Stimulated activated effector memory CD8-positive, alpha-beta T cell treated with anti-CD3 and anti-CD28 coated beads, Interleukin-12 subunit alpha, Interleukin-12 subunit beta, amount 100 ng/mL, for 72 hours (primary cell): ENCODE data around the gene LY86.
"Not testable (repeated sequence)": the region's sequence is repeated elsewhere in the genome, so short reads cannot be mapped to it uniquely, and the experiment has no call there.

Experiments used
- ATAC-seq: fragments of 150-1000 bp; cut with Tn5 transposase; 2 replicates; pipeline ENCODE4 v1.10.0; 2021
- DNase-seq, 2 donors: peaks; one replicate each; pipeline ENCODE4 v3.0.0; 2021 to 2022; ENCODE audit warnings: low spot score in 2 of 2
- H3K27ac Mint-ChIP-seq: one replicate; pipeline ENCODE4 v1.8.0; 2022; ENCODE audit warnings: mild to moderate bottlenecking, mixed read lengths
- H3K36me3 Mint-ChIP-seq: one replicate; pipeline ENCODE4 v1.8.0; 2022; ENCODE audit warnings: mild to moderate bottlenecking, mixed read lengths
- H3K4me1 Mint-ChIP-seq: one replicate; pipeline ENCODE4 v1.8.0; 2022; ENCODE audit warnings: mixed read lengths
- H3K4me3 Mint-ChIP-seq: one replicate; pipeline ENCODE4 v1.8.0; 2022; ENCODE audit warnings: mild to moderate bottlenecking, mixed read lengths
- H3K9me3 Mint-ChIP-seq: one replicate; pipeline ENCODE4 v1.8.0; 2022; ENCODE audit warnings: mixed read lengths

LY86 gene

GRCh38 chr6:6602262-6602661, 13.7 kb downstream of the LY86 start:
- H3K27ac Mint-ChIP-seq: no peak overlapping the region
- no peaks in the 10 kb centered on the region for H3K4me1 Mint-ChIP-seq
- ATAC-seq (no peak), DNase-seq (no peak)
- H3K9me3 Mint-ChIP-seq: no peaks in the 10 kb centered on the region
- H3K4me3 Mint-ChIP-seq: no peak overlapping the region
- H3K36me3 Mint-ChIP-seq: no peaks in the 10 kb centered on the region

- no peak overlapping the region for H3K27ac Mint-ChIP-seq
- H3K4me1 Mint-ChIP-seq: no peaks in the 10 kb centered on the region
- DNase-seq (no peak), ATAC-seq (no peak)
- no peaks in the 10 kb centered on the region for H3K9me3 Mint-ChIP-seq
- H3K4me3 Mint-ChIP-seq: no peak overlapping the region
- no peaks in the 10 kb centered on the region for H3K36me3 Mint-ChIP-seq
Measured at GRCh38 chr6:6603317-6603716, 14.8 kb downstream of the LY86 start.

DNA sequence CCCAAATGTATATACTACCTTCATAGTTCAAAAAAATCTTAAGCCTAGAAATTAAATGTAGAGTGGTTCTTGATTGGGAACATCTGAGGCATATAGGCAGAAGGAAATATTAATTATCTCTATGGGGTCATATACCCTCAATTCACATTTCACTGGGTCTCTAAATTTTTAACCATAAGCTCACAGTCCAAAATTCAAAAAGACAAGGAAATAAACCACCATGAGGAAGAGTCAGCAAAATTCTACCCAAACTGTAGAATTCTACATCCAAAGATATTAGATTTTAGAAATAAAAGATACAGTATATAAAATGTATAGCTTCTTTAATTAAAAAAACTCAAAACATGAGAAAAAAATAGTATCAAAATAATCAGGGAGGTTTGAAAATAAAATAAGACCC, 15.5 kb downstream of the LY86 start:
- Mint-ChIP-seq H3K4me1 (no peaks in the 10 kb centered on the region), H3K36me3 (no peaks in the 10 kb centered on the region)

DNA sequence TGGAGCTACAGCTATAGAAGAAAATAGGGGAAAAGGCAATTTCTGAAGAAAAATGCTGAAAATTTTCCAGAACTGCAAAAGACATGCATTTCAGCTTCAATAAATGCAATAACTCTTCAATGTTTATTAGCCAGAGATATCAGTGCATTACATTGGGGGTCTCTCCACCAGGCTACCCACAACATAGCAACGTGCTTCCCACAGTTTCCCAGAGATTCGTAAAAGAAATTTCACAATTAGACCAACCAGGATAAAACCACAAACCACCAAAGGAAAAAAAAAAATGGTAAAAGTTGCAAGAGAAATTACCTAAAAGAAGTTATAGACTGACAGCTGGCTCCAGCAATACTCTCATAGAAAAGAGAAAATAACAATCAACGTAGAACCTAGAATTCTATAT, 16.0 kb downstream of the LY86 start:
- no peak overlapping the region for H3K4me3 Mint-ChIP-seq
- DNase-seq (no peak), ATAC-seq (no peak)
- no peaks in the 10 kb centered on the region for H3K36me3 Mint-ChIP-seq
- H3K9me3 Mint-ChIP-seq: no peaks in the 10 kb centered on the region
- H3K4me1 Mint-ChIP-seq: peaks cover under 1% of the 10 kb centered on the region
- H3K27ac Mint-ChIP-seq: no peak overlapping the region

More for the DNA sequence above, 15.5 kb downstream of the LY86 start:
- ATAC-seq (no peak), DNase-seq (no peak)
- no peak overlapping the region for H3K27ac Mint-ChIP-seq
- H3K4me3 Mint-ChIP-seq: no peak overlapping the region
- H3K9me3 Mint-ChIP-seq: no peaks in the 10 kb centered on the region

DNA sequence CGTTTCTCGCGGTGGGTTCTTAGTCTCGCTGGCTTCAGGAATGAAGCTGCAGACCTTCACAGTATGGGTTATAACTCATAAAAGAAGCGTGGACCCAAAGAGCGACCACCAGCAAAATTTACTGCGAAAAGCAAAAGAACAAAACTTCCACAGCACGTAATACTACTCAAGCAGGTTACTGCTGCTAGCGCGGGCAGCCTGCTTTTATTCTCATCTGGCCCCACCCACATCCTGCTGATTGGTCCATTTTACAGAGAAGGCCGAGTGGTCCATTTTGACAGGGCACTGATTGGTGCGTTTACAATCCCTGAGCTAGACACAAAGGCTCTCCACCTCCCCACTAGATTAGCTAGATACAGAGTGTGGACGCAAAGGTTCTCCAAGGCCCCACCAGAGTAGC, 17.4 kb downstream of the LY86 start:
- Mint-ChIP-seq H3K4me1 (peaks cover 14% of the 10 kb centered on the region), H3K4me3 (no peak overlapping the region), H3K36me3 (no peaks in the 10 kb centered on the region), H3K9me3 (no peaks in the 10 kb centered on the region), H3K27ac (no peak overlapping the region)
- no peak for ATAC-seq
- DNase-seq: no peak

DNA sequence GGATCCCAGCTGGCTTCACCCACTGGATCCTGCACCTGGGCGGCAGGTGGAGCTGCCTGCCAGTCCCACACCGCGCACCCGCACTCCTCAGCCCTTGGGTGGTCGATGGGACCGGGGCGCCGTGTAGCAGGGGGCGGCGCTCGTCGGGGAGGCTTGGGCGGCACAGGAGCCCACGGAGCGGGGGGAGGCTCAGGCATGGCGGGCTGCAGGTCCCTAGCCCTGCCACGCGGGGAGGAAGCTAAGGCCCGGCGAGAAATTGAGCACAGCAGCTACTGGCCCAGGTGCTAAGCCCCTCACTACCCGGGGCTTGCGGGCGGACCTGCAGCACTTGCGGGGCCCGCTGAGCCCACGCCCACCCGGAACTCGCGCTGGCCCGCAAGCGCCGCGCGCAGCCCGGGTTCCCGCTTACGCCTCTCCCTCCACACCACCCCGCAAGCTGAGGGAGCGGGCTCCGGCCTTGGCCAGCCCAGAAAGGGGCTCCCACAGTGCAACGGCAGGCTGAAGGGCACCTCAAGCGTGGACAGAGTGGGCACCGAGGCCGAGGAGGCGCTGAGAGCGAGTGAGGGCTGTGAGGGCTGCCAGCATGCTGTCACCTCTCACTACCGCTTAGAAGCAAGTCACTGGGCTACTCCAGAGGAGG, 18.0 kb downstream of the LY86 start:
- not testable (repeated sequence) for H3K27ac Mint-ChIP-seq, H3K36me3 Mint-ChIP-seq, DNase-seq, H3K4me3 Mint-ChIP-seq, H3K9me3 Mint-ChIP-seq, ATAC-seq
- peaks cover 19% of the 10 kb centered on the region for H3K4me1 Mint-ChIP-seq

GRCh38 chr6:6609450-6609849, 20.9 kb downstream of the LY86 start:
- no peaks in the 10 kb centered on the region for H3K36me3 Mint-ChIP-seq
- peak overlapping the region; percentile 58 for H3K27ac Mint-ChIP-seq
- ATAC-seq (no peak), DNase-seq (no peak)
- no peaks in the 10 kb centered on the region for H3K9me3 Mint-ChIP-seq
- H3K4me1 Mint-ChIP-seq: peaks cover 29% of the 10 kb centered on the region
- H3K4me3 Mint-ChIP-seq: no peak overlapping the region

DNA sequence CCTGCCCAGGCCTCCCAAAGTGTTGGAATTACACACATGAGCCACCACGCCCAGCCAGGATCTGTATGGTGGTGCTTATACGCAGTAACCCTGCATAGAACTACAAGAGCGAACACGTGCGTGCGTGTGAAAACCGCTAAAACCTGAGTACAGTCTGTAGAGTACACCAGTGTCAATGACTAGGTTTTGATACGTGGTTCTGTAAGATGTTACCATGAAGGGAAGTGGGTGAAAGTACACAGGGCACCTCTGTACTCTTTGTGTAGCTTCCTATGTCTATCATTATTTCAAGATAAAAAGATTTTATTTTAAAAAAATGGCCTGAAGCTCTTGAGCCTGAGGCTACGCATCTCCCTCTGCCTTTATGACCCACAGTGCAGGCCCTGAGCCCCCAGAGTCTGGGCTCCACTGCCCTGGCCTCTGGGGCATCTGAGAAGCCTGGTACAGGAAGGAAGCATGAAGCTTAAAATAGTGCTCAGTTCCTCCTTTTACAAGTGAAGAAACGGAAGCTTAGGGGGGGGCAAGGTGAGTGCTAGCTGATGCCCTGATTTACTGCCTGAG, 21.6 kb downstream of the LY86 start:
- Mint-ChIP-seq H3K27ac (peak overlapping the region; percentile 58), H3K9me3 (no peaks in the 10 kb centered on the region), H3K4me1 (peaks cover 36% of the 10 kb centered on the region), H3K36me3 (no peaks in the 10 kb centered on the region), H3K4me3 (no peak overlapping the region)
- DNase-seq: no peak
- peak; percentile 76 for ATAC-seq

GRCh38 chr6:6611486-6611885, 23.0 kb downstream of the LY86 start:
- no peaks in the 10 kb centered on the region for H3K9me3 Mint-ChIP-seq
- no peak for DNase-seq
- no peaks in the 10 kb centered on the region for H3K36me3 Mint-ChIP-seq
- no peak for ATAC-seq
- H3K4me3 Mint-ChIP-seq: no peak overlapping the region
- no peak overlapping the region for H3K27ac Mint-ChIP-seq
- peaks cover 36% of the 10 kb centered on the region for H3K4me1 Mint-ChIP-seq

DNA sequence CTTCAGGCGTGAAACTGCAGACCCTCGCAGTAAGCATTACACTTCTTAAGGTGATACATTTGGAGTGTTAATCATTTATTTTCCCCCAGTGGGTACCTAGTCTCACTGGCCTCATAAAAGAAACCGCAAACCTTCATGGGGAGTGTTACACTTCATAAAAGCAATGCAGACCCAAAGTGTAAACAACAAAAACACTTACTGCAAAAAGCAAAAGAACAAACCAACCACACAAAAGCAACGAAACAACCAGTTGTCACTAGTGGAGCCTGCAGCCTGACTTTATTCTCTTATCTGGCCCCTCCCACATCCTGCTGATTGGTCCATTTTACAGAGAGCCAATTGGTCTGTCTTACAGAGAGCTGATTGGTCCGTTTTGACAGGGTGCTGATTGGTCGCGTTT, 23.8 kb downstream of the LY86 start:
- peaks cover 36% of the 10 kb centered on the region for H3K4me1 Mint-ChIP-seq
- no peak for ATAC-seq
- H3K9me3 Mint-ChIP-seq: no peaks in the 10 kb centered on the region
- no peak for DNase-seq
- H3K4me3 Mint-ChIP-seq: no peak overlapping the region
- H3K27ac Mint-ChIP-seq: no peak overlapping the region
- no peaks in the 10 kb centered on the region for H3K36me3 Mint-ChIP-seq

GRCh38 chr6:6613103-6613718, 24.7 kb downstream of the LY86 start:
- not testable (repeated sequence) for H3K4me3 Mint-ChIP-seq, DNase-seq, H3K36me3 Mint-ChIP-seq, ATAC-seq, H3K27ac Mint-ChIP-seq, H3K9me3 Mint-ChIP-seq
- H3K4me1 Mint-ChIP-seq: peaks cover 36% of the 10 kb centered on the region

- Mint-ChIP-seq H3K9me3 (no peaks in the 10 kb centered on the region), H3K36me3 (no peaks in the 10 kb centered on the region), H3K4me1 (peaks cover 36% of the 10 kb centered on the region), H3K27ac (no peak overlapping the region), H3K4me3 (peak overlapping the region; percentile 56)
- ATAC-seq (peak; percentile 44), DNase-seq (no peak)
Measured at GRCh38 chr6:6614096-6614982, 25.8 kb downstream of the LY86 start.

- peaks cover 31% of the 10 kb centered on the region for H3K4me1 Mint-ChIP-seq
- H3K4me3 Mint-ChIP-seq: peak overlapping the region; percentile 56
- no peaks in the 10 kb centered on the region for H3K9me3 Mint-ChIP-seq
- H3K36me3 Mint-ChIP-seq: no peaks in the 10 kb centered on the region
- ATAC-seq: no peak
- no peak overlapping the region for H3K27ac Mint-ChIP-seq
- DNase-seq: no peak
Measured at GRCh38 chr6:6614983-6615349, 26.4 kb downstream of the LY86 start.

- Mint-ChIP-seq H3K4me1 (peaks cover 15% of the 10 kb centered on the region), H3K4me3 (no peak overlapping the region), H3K27ac (peak overlapping the region; percentile 14), H3K9me3 (no peaks in the 10 kb centered on the region), H3K36me3 (no peaks in the 10 kb centered on the region)
- ATAC-seq: no peak
- DNase-seq: no peak
Measured at GRCh38 chr6:6616656-6617055, 28.1 kb downstream of the LY86 start.

DNA sequence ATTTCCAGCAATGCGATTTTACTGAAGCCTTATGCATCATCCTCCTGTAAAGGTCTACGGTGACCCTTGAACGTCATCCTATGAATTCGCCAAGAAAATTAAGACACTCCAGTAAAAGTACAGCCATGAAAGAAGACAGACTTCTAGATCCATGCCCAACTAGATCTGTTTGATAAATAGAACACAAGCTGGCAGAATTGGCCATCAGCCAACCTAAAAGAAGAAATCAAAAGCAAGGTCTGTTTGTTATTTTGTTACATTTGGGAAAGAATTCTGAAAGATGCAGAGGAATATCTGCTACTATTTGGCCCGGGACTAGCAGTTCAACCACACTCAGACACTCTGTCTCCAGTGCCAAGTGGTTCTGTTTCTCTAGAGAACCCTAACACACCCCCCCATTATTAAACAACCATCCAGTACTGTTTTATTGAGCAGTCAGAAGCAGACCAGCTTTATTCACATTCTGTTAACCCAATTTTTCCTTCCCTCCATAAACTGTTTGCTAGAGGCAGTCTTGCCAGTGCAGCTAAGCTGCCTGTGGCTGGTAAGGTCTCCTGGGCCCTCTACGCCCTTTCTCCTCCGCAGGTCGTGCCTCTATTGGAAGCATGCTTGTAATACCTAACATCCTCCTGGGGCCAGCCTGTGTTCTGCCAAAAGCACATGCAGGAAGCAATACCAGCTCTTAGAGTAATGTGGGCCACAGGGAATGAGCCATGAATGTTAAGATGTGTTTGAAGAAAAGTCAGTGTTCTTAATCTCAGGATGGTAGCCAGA, 30.7 kb downstream of the LY86 start:
- Mint-ChIP-seq H3K36me3 (no peaks in the 10 kb centered on the region), H3K4me1 (peaks cover 9% of the 10 kb centered on the region), H3K9me3 (no peaks in the 10 kb centered on the region), H3K4me3 (no peak overlapping the region), H3K27ac (no peak overlapping the region)
- DNase-seq: no peak
- ATAC-seq: no peak
